SK-MEL-5 (cell line): Measurements from ENCODE around the gene DHDDS. TPM values are rescaled to one million over a fixed set of nuclear protein-coding genes. Genes with fewer than 3 reads are reported as not detected.

ENCODE experiments used
- DNase-seq: peaks from one replicate; pipeline ENCODE4 v3.0.0-alpha.2; 2016; ENCODE audit warnings: low read depth, low spot score
- in situ Hi-C: cut with HindIII; loops from 2 replicates; pipeline ENCODE4 v1.10.0; 2016; ENCODE audit warnings: low sequenced_read_pairs, high pct_unique_total_duplicates, low pct_unique_long_range_greater_than_20kb
- total RNA-seq: library from RNA; depleted of rRNA; stranded (reverse); fragments of >200 nt; shearing (Covaris generic); gene quantifications from 2 replicates; pipeline ENCODE4 v1.2.3, GENCODE V29; 2014

Gene DHDDS
- total RNA-seq, 1 experiment from 2014 or later = 32.7 TPM

DNA sequence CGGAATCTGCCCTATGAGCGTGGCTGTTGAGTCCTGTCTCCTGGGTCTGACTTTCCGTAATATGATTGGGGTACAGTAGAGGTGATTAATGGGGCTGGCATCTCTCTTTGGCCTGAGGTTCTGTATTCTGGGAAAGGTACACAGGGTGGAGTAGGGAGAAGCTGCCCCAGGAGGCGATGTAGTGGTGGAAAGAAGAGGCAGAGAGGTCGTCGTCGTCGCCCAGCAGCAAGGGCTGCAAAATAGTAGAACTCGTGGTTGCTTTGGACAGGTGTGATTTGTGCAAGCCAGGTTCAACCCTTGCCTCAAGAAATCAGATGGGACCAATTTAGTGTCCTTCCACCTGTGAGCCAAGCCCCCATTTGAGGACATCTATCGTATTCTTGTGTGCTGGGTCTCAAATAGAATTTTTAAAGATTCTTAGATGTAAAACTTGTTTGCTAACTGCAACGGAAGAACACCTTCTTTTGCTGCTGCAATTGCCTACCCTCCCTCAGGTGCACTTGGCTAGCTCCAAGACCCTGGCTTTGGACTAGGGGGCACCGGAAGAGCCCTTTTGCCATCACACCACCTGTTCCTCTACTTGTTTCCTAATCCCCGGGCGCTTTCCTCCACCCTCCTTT is 38.9 kb downstream of the DHDDS start:
- no peak for DNase-seq
- in situ Hi-C loops = no loop called here

DNA sequence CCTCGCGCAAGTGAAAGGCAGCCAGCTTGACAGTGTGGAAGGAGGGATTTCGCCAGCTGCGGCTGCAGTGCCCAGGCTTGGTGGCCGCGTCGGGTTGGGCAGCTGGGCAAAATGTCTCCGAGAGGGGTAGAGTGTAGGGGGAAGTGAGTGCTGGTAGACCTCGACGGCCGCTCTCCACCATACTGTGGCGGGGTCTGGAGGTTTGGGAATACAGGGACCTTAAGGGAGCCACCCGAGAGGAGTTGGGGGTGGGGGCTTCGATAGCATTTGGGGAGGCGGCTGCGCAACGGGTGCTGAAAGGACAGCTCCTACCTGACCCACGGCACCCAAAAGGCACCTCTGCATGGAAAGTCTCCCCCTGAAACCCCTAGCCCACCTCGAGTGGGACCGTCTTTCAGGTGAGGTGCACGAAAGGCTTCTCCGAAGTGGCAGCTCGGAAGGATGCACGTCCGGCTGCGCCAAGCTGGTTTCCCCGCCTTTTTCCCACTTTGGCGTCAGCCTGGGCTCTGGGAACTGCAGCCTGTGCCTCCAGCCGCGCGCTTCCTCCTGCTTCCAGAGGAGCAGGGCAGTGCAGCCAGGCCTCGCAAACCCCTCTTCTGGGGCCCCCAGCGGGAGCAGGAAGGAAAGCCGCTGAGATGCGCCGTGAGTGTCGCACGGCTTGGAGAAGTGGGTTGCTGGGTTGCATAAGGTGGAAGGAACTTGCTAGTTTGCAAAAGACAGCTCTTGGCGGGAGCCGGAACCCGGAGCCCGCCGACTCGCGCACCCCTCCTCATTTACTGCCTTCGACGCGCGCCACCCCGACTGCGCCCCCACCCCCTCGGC is 39.6 kb downstream of the DHDDS start:
- peak; percentile 59 for DNase-seq
- in situ Hi-C loops = no loop called here

- in situ Hi-C loops = no loop called here
- DNase-seq = peak; percentile 86
Measured at GRCh38 chr1:26472320-26472900, 40.3 kb downstream of the DHDDS start, which contains the start of gene HMGN2. Gene HMGN2, plus strand, starts transcription at chr1:26472440. Its CDS starts 173 bp downstream, at chr1:26472613.

- peak; percentile 90 for DNase-seq
- in situ Hi-C loops = no loop called here
Measured at GRCh38 chr1:26472901-26473845, 41.1 kb downstream of the DHDDS start.

- DNase-seq = no peak
- in situ Hi-C loops = no loop called here
Measured at GRCh38 chr1:26474818-26475217, 42.7 kb downstream of the DHDDS start.

DNA sequence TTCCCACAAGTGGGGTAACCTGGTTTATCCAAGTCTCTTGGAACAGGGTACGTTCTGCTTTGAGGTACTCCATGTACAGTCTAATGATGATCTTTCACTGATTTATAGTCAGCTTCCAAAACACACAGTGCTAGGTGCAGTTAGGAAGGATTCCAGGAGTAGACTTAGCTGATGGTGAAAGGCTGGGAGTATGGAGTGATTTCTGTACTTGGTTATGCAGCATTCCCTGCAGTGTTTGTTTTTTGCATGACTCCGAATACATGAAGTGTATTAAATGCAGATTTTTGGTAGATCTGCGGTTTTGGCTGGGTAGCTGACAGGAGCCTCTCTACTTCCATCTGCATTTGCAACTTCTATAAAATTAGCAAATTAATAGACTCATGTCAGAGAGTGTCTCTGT is 43.9 kb downstream of the DHDDS start:
- in situ Hi-C loops = no loop called here
- no peak for DNase-seq

- in situ Hi-C loops = no loop called here
- no peak for DNase-seq
Measured at GRCh38 chr1:26476958-26477357, 44.8 kb downstream of the DHDDS start.

GRCh38 chr1:26477446-26478152 is 45.5 kb downstream of the DHDDS start:
- peak; percentile 39 for DNase-seq
- in situ Hi-C loops = no loop called here

DNA sequence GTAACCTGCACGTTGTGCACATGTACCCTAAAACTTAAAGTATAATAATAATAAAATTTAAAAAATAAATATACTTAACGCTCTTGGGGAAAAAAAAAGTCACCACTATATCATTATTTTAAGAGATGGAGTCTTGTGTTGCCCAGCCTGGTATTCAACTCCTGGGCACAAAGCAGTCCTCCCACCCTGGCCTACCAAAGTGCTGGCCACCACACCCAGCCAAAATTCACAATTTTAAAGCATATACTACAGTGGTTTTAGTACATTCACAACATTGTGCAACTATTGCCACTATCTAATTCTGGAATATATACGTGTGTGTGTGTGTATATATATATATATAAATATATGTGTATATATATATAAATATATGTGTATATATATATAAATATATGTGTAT is 46.0 kb downstream of the DHDDS start:
- in situ Hi-C loops = no loop called here
- no peak for DNase-seq

DNA sequence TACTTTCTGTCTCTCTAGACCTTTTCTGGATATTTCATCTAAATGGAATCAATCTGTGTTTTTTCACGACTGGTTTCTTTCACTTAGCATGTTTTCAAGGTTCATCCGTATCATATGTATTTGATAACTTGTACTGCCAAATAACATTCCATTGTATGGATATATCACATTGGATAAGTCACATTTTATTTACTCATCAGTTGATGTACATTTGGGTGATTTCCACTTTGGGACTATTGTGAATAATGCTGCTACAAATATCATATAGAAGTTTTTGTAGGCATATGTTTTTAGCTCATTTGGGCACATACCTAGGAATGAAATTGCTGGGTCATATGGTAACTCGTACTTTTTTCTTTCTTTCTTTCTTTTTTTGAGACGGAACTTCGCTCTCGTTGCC is 46.9 kb downstream of the DHDDS start:
- in situ Hi-C loops = no loop called here
- no peak for DNase-seq

- in situ Hi-C loops = no loop called here
- no peak for DNase-seq
Measured at GRCh38 chr1:26482921-26483320, 50.8 kb downstream of the DHDDS start.

- no peak for DNase-seq
- in situ Hi-C loops = no loop called here
Measured at GRCh38 chr1:26483980-26484379, 51.9 kb downstream of the DHDDS start.

DNA sequence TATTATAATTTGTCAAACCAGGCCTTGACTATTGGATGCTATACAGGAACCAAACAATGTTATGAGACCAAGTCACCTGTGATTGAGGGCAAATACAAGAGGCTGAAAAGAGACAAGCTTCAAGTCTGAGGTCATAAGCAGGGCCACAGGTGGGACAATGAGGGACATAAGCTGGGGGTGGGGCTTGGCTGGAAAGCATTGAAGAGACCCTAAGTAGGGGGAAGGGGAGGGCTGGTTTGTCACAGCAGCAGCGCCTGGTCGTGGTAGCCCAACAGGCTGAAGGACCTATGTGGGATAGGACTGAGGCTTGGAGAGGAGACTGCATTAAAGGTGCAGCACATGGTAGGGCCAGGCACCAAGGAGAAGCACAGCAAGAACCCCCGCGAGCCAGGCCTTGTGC is 58.0 kb downstream of the DHDDS start:
- in situ Hi-C loops = no loop called here
- no peak for DNase-seq

DNA sequence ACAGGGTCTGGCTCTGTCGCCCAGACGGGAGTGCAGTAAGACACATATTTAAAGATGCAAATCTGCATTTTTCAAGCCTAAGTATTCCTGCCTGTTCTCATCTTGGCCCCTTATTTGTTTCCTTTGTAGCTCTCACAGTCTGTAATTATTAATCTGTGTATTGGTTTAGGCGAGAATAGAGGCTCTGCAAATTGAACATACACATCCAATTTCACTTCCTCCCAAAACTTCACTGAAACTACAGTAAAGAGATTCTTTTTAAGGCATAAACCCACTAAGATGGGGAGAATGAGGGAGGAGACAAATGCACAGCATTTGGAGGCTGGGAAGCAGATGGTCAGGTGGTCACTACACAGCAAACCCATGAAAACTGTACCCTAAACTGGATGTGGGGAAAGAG is 61.1 kb downstream of the DHDDS start:
- in situ Hi-C loops = no loop called here
- DNase-seq = no peak

DNA sequence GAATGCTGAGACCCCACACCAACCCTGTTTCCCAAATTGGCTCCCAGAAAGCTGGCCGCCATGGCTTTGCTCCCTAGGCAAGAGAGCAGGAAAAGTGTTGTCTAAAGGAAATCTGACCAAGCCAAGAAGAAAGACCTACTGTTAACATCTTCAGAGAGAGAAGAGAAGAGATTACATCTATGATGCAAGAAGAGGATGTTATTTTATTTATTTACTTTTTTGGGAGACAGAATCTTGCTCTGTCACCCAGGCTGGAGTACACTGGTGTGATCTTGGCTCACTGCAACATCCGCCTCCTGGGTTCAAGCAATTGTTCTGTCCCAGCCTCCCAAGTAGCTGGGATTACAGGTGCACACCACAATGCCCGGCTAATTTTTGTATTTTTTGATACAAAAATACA is 61.8 kb downstream of the DHDDS start:
- in situ Hi-C loops = no loop called here
- DNase-seq = no peak

GRCh38 chr1:26496861-26497260 is 64.7 kb downstream of the DHDDS start:
- in situ Hi-C loops = no loop called here
- DNase-seq = no peak

GRCh38 chr1:26498894-26499293 is 66.8 kb downstream of the DHDDS start:
- DNase-seq = no peak
- in situ Hi-C loops = no loop called here
